H1 (cell line): ENCODE data around the gene MFAP4. TPM values are rescaled to one million over a fixed set of nuclear protein-coding genes. Genes with fewer than 3 reads are reported as not detected.
A peak's percentile ranks its signal among the peaks of the same experiment; 100 is the strongest.

Experiments
- CTCF ChIA-PET: fragments of 300-600 bp; sonication (Branson Sonifier 250); formaldehyde crosslinking; loops from one replicate; lab custom pipeline; 2021; ENCODE audit not compliant: partially characterized antibody; lab: Charles Lee
- POLR2A ChIA-PET: fragments of 300-600 bp; sonication (Branson Sonifier 250); formaldehyde crosslinking; loops from one replicate; lab custom pipeline; 2021; ENCODE audit warnings: inconsistent platforms; ENCODE audit not compliant: partially characterized antibody; lab: Charles Lee
- DNase-seq, 2 experiments: peaks; one replicate each; pipeline versions ENCODE4 v3.0.0 to v3.0.0-alpha.2; 2010 to 2022; ENCODE audit warnings: low spot score in 2 of 2, low read depth in 1 of 2, mixed read lengths in 1 of 2
- FAIRE-seq: peaks from 2 replicates; lab custom pipeline; 2011; peaks lifted over from hg19 to GRCh38; lab: Jason Lieb, UNC
- H2AFZ ChIP-seq: 2 replicates; pipeline ENCODE4 v1.8.1; 2012; ENCODE audit warnings: low read length, inconsistent platforms
- H2AK5ac ChIP-seq: 2 replicates; pipeline ENCODE4 v1.6.1; 2013; ENCODE audit warnings: low read depth, low read length
- H2BK120ac ChIP-seq: replicated peaks from 2 replicates; pipeline ENCODE3; 2013; ENCODE audit warnings: low read depth, low read length, inconsistent platforms
- H2BK12ac ChIP-seq: 2 replicates; pipeline ENCODE4 v1.6.1; 2013; ENCODE audit warnings: low read depth, low read length
- H2BK15ac ChIP-seq: 2 replicates; pipeline ENCODE4 v1.6.1; 2013; ENCODE audit warnings: low read length
- H2BK20ac ChIP-seq: 2 replicates; pipeline ENCODE4 v1.6.1; 2013; ENCODE audit warnings: low read length
- H2BK5ac ChIP-seq: 2 replicates; pipeline ENCODE4 v1.6.1; 2013; ENCODE audit warnings: low read depth, low read length
- H3K14ac ChIP-seq: 2 replicates; pipeline ENCODE4 v1.6.1; 2013; ENCODE audit warnings: inconsistent platforms; ENCODE audit not compliant: insufficient read length
- H3K18ac ChIP-seq: 2 replicates; pipeline ENCODE4 v1.6.1; 2013; ENCODE audit warnings: low read length; ENCODE audit errors: extremely low read depth
- H3K23ac ChIP-seq: 2 replicates; pipeline ENCODE4 v1.6.1; 2013; ENCODE audit warnings: inconsistent platforms; ENCODE audit not compliant: insufficient read length
- H3K23me2 ChIP-seq: 2 replicates; pipeline ENCODE4 v1.6.1; 2013; ENCODE audit warnings: low read depth, low read length
- H3K27ac ChIP-seq: 2 replicates; pipeline ENCODE4 v1.6.1; 2011; ENCODE audit warnings: low read depth, low read length, inconsistent platforms
- H3K27me3 ChIP-seq, 4 experiments: replicated peaks in 1 of 4; 1 replicate in 1 of 4; 2 replicates in 3 of 4; pipeline versions ENCODE4 v1.6.1 to v1.8.1; 2011 to 2013; ENCODE audit warnings: low read length in 3 of 4, mild to moderate bottlenecking in 3 of 4, inconsistent platforms in 2 of 4, mixed read lengths in 2 of 4, moderate library complexity in 1 of 4; ENCODE audit not compliant: control insufficient read depth in 3 of 4, insufficient read depth in 3 of 4; ENCODE audit errors: extremely low read depth in 1 of 4
- H3K36me3 ChIP-seq, 4 experiments: 2 replicates each; pipeline versions ENCODE4 v1.6.1 to v1.8.1; 2011 to 2013; ENCODE audit warnings: mild to moderate bottlenecking in 4 of 4, low read length in 3 of 4, moderate library complexity in 2 of 4, control low read depth in 1 of 4, inconsistent platforms in 1 of 4; ENCODE audit not compliant: insufficient read depth in 4 of 4, control insufficient read depth in 2 of 4
- H3K4ac ChIP-seq: replicated peaks from 2 replicates; pipeline ENCODE3; 2013; ENCODE audit warnings: low read length, low read depth, mixed read lengths, inconsistent platforms; ENCODE audit not compliant: insufficient read length
- H3K4me1 ChIP-seq, 4 experiments: replicated peaks in 1 of 4; 1 replicate in 1 of 4; 2 replicates in 3 of 4; pipeline versions ENCODE4 v1.6.1 to v1.8.1; 2011 to 2013; ENCODE audit warnings: low read length in 3 of 4, inconsistent platforms in 2 of 4, mixed read lengths in 1 of 4; ENCODE audit not compliant: insufficient read depth in 4 of 4, control insufficient read depth in 3 of 4
- H3K4me2 ChIP-seq, 2 experiments: 2 replicates each; pipeline versions ENCODE4 v1.6.1 to v1.8.1; 2011 to 2013; ENCODE audit warnings: low read depth in 2 of 2, low read length in 2 of 2, control low read depth in 1 of 2, inconsistent platforms in 1 of 2, mild to moderate bottlenecking in 1 of 2; ENCODE audit not compliant: insufficient read depth in 1 of 2
- H3K4me3 ChIP-seq, 4 experiments: fragments of 200-600, 300-600 bp in 1 of 4; sonication (generic), shearing (Covaris generic), sonication (Bioruptor Twin) in 1 of 4; 2 replicates each; pipeline versions ENCODE4 v1.5.1 to v1.8.1; 2011 to 2016; ENCODE audit warnings: low read length in 4 of 4, low read depth in 3 of 4, control low read depth in 2 of 4, inconsistent platforms in 2 of 4, mild to moderate bottlenecking in 2 of 4, mixed read lengths in 1 of 4, moderate library complexity in 1 of 4; ENCODE audit not compliant: insufficient read depth in 2 of 4; ENCODE audit errors: extremely low read depth in 1 of 4
- H3K56ac ChIP-seq: replicated peaks from 2 replicates; pipeline ENCODE3; 2013; ENCODE audit warnings: low read depth, mild to moderate bottlenecking, mixed read lengths, low read length, inconsistent platforms; ENCODE audit not compliant: insufficient read length
- H3K79me1 ChIP-seq: 2 replicates; pipeline ENCODE4 v1.6.1; 2013; ENCODE audit warnings: low read depth, low read length, control low read depth
- H3K79me2 ChIP-seq, 2 experiments: 2 replicates each; pipeline versions ENCODE4 v1.6.1 to v1.8.1; 2012 to 2013; ENCODE audit warnings: low read length in 2 of 2, mild to moderate bottlenecking in 2 of 2, inconsistent platforms in 1 of 2; ENCODE audit not compliant: insufficient read depth in 2 of 2, control insufficient read depth in 1 of 2
- H3K9ac ChIP-seq, 4 experiments: replicated peaks in 1 of 4; 1 replicate in 1 of 4; 2 replicates in 3 of 4; pipeline versions ENCODE4 v1.6.1 to v1.8.1; 2011 to 2013; ENCODE audit warnings: low read depth in 3 of 4, low read length in 3 of 4, control low read depth in 2 of 4, mild to moderate bottlenecking in 2 of 4, moderate library complexity in 2 of 4, inconsistent platforms in 1 of 4; ENCODE audit errors: extremely low read depth in 1 of 4
- H3K9me3 ChIP-seq, 2 experiments: 2 replicates each; pipeline versions ENCODE4 v1.6.1 to v1.8.1; 2012 to 2013; ENCODE audit warnings: mild to moderate bottlenecking in 2 of 2, moderate library complexity in 2 of 2, control low read depth in 1 of 2, inconsistent platforms in 1 of 2, low read depth in 1 of 2, low read length in 1 of 2, mixed read lengths in 1 of 2; ENCODE audit not compliant: insufficient read depth in 2 of 2
- H4K20me1 ChIP-seq, 2 experiments: replicated peaks in 1 of 2; 2 replicates each; pipeline versions ENCODE3 to v1.8.1; 2011 to 2013; ENCODE audit warnings: inconsistent platforms in 2 of 2, low read length in 2 of 2, mild to moderate bottlenecking in 1 of 2; ENCODE audit not compliant: insufficient read depth in 2 of 2, control insufficient read depth in 1 of 2
- H4K5ac ChIP-seq: 2 replicates; pipeline ENCODE4 v1.6.1; 2013; ENCODE audit warnings: low read length, low read depth, mixed read lengths, inconsistent platforms; ENCODE audit not compliant: insufficient read length
- H4K8ac ChIP-seq: 2 replicates; pipeline ENCODE4 v1.8.0; 2013; ENCODE audit warnings: mild to moderate bottlenecking, moderate library complexity, low read length, inconsistent platforms; ENCODE audit not compliant: insufficient read depth; ENCODE audit errors: extremely low read depth
- H4K91ac ChIP-seq: replicated peaks from 2 replicates; pipeline ENCODE3; 2013; ENCODE audit warnings: low read length, mixed read lengths, inconsistent platforms; ENCODE audit not compliant: insufficient read length
- CEBPB ChIP-seq: IDR thresholded peaks from 2 replicates; pipeline ENCODE4 v1.6.1; 2012; ENCODE audit warnings: low read depth, low read length
- CHD2 ChIP-seq: IDR thresholded peaks from 2 replicates; pipeline ENCODE4 v1.6.1; 2012; ENCODE audit warnings: low read length, improper control_type of control experiment
- CTBP2 ChIP-seq: IDR thresholded peaks from 2 replicates; pipeline ENCODE4 v1.7.0; 2011; ENCODE audit warnings: borderline replicate concordance, mild to moderate bottlenecking, moderate library complexity, mixed read lengths, low read length; ENCODE audit not compliant: insufficient read depth, insufficient read length
- HDAC2 ChIP-seq, 2 experiments: fragments of 300-600 bp in 1 of 2; sonication (generic) in 1 of 2; IDR thresholded peaks; 2 replicates each; pipeline ENCODE4 v1.6.1; 2011 to 2012; ENCODE audit warnings: low read depth in 2 of 2, low read length in 2 of 2, mild to moderate bottlenecking in 2 of 2, moderate library complexity in 2 of 2, borderline replicate concordance in 1 of 2, inconsistent platforms in 1 of 2
- NANOG ChIP-seq: IDR thresholded peaks from 2 replicates; pipeline ENCODE4 v1.6.1; 2011; ENCODE audit warnings: low read length, low read depth, mild to moderate bottlenecking, inconsistent platforms; ENCODE audit not compliant: insufficient read depth, poor library complexity, severe bottlenecking
- SIX5 ChIP-seq: IDR thresholded peaks from 2 replicates; pipeline ENCODE4 v1.6.1; 2011; ENCODE audit warnings: mild to moderate bottlenecking, low read depth, low read length
- SP1 ChIP-seq: IDR thresholded peaks from 2 replicates; pipeline ENCODE4 v1.6.1; 2011; ENCODE audit warnings: low read depth, low read length
- SP4 ChIP-seq: IDR thresholded peaks from 2 replicates; pipeline ENCODE4 v1.6.1; 2012; ENCODE audit warnings: low read length, inconsistent platforms
- TBP ChIP-seq: IDR thresholded peaks from 2 replicates; pipeline ENCODE4 v1.6.1; 2011; ENCODE audit warnings: low read depth, low read length, improper control_type of control experiment
- USF2 ChIP-seq: IDR thresholded peaks from 2 replicates; pipeline ENCODE4 v1.6.1; 2011; ENCODE audit warnings: low read length, improper control_type of control experiment
- YY1 ChIP-seq: IDR thresholded peaks from 2 replicates; pipeline ENCODE4 v1.6.1; 2011; ENCODE audit warnings: low read depth, mild to moderate bottlenecking, low read length
- WGBS, 2 experiments: shearing (Covaris generic) in 1 of 2; methylation state at CpG; one replicate each; pipeline versions ENCODE4 v1.1.6 to v1.1.7; 2013 to 2015; ENCODE audit warnings: low lambda C conversion rate in 2 of 2, mixed read lengths in 2 of 2, inconsistent platforms in 1 of 2, low coverage in 1 of 2, missing lambda C conversion rate in 1 of 2; ENCODE audit not compliant: insufficient replicate concordance in 2 of 2, insufficient coverage in 1 of 2, insufficient read length in 1 of 2; ENCODE audit errors: extremely low coverage in 1 of 2, missing lambda C conversion rate in 1 of 2; 5-methylcytosine and 5-hydroxymethylcytosine counted together
- polyA plus RNA-seq, 7 experiments: library from polyadenylated mRNA; depleted of rRNA in 3 of 7; stranded (reverse) in 5 of 7; unstranded in 2 of 7; fragments of >200 nt in 5 of 7; fragments of 200-250 nt in 2 of 7; gene quantifications; 1 replicate in 5 of 7; 2 replicates in 1 of 7; 4 replicates in 1 of 7; pipeline versions ENCODE4 v1.2.1 to v1.2.3, GENCODE V29; 2011 to 2013; ENCODE audit warnings: missing spikeins in 2 of 7, mixed read lengths in 2 of 7
- total RNA-seq: library from RNA; stranded (reverse); fragmentation: NEBNext Ultra II Directional; extraction: Animal tissue kit (Norgen Biotek cat#: 25700); gene quantifications from 2 replicates; pipeline ENCODE4 v1.2.1, GENCODE V29; 2021
- TF ChIP-seq, protein P1 (sequence below): IDR thresholded peaks from 2 replicates; pipeline ENCODE4 v1.6.1; 2012; ENCODE audit warnings: low read length, inconsistent platforms

Gene MFAP4
- total and polyA plus RNA-seq, 2 of the 8 experiments (the other 6 are each of a cell fraction or from before 2014, with no cell fraction given): 3.1 to 3.6 TPM

GRCh38 chr17:19337712-19338023 is 49.3 kb downstream of the MFAP4 start:
- H3K27ac ChIP-seq: no peak overlapping the region
- POLR2A ChIA-PET: interaction anchor here (0.7 to 1.5 kb wide), 3 partner anchors 16 to 54 kb away, joined by 3 to 4 read pairs (median 3); no protein-coding TSS in a partner anchor
- no peak for DNase-seq
- no peak for TF ChIP-seq USF2
- TF ChIP-seq SP4: no peak
- TF ChIP-seq YY1: no peak
- TF ChIP-seq, protein P1, sequence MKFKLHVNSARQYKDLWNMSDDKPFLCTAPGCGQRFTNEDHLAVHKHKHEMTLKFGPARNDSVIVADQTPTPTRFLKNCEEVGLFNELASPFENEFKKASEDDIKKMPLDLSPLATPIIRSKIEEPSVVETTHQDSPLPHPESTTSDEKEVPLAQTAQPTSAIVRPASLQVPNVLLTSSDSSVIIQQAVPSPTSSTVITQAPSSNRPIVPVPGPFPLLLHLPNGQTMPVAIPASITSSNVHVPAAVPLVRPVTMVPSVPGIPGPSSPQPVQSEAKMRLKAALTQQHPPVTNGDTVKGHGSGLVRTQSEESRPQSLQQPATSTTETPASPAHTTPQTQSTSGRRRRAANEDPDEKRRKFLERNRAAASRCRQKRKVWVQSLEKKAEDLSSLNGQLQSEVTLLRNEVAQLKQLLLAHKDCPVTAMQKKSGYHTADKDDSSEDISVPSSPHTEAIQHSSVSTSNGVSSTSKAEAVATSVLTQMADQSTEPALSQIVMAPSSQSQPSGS: no peak
- no peak for TF ChIP-seq TBP
- no peak for TF ChIP-seq CHD2
- TF ChIP-seq SIX5: no peak
- no peak for TF ChIP-seq CEBPB
- TF ChIP-seq CTBP2: no peak
- no peak for TF ChIP-seq SP1
- TF ChIP-seq NANOG: no peak
- TF ChIP-seq HDAC2 (IDR thresholded peaks at IDR 0.05; ENCODE audit: borderline replicate concordance in 1 of 2, low read depth in 2 of 2, low read length in 2 of 2): no peak

More at GRCh38 chr17:19337712-19338023, 49.3 kb downstream of the MFAP4 start:
- Histone ChIP-seq H2AK5ac (no peak overlapping the region), H3K4ac (no peak overlapping the region), H3K23me2 (no peaks in the 10 kb centered on the region), H4K8ac (no peak overlapping the region), H4K91ac (no peak overlapping the region), H4K20me1 (peaks cover 0 to 6% of the 10 kb centered on the region in 2 experiments), H4K5ac (no peak overlapping the region), H2BK20ac (no peak overlapping the region), H3K4me1 (peaks cover 4 to 25% (median 15%) of the 10 kb centered on the region in 4 experiments), H2BK12ac (no peak overlapping the region), H3K79me1 (no peaks in the 10 kb centered on the region), H3K4me2 (no peak overlapping the region), H3K36me3 (no peaks in the 10 kb centered on the region), H3K56ac (no peak overlapping the region), H3K27me3 (no peaks in the 10 kb centered on the region), H3K4me3 (no peak overlapping the region), H3K79me2 (no peaks in the 10 kb centered on the region), H3K23ac (no peak overlapping the region), H3K14ac (no peak overlapping the region), H2AFZ (no peak overlapping the region), H3K18ac (no peak overlapping the region), H2BK5ac (0 out of 2 replicates have a peak overlapping the region, but pooled peaks have one; percentile 62), H2BK120ac (no peak overlapping the region), H3K9me3 (no peaks in the 10 kb centered on the region), H3K9ac (no peak overlapping the region), H2BK15ac (no peak overlapping the region)
- FAIRE-seq: no peak
- 84% methylated on average over 2 of the region's 2 CpGs; no CpG with 5 or more reads in 1 of the 2 experiments for WGBS, 2 experiments
- CTCF ChIA-PET: interaction anchor here (0.7 to 9.8 kb wide), 18 partner anchors 9 to 109 kb away, joined by 3 to 70 read pairs (median 4); partner anchors contain the start of gene MAPK7
